ENCODE data around the gene FNDC5. TPM values are rescaled to one million over a fixed set of nuclear protein-coding genes. Genes with fewer than 3 reads are reported as not detected.

The FNDC5 gene
- polyA plus RNA-seq, 1 donor (not counting 4 experiments of a cell fraction or from before 2014, with no cell fraction given): not detected

- Histone ChIP-seq H3K27ac (ENCODE audit: control insufficient read depth, insufficient read depth, low read length) (no peak overlapping the region), H3K4me2 (ENCODE audit: control insufficient read depth, extremely low read depth, insufficient read depth, low read depth, low read length) (no peak overlapping the region), H3K4me1 (ENCODE audit: control insufficient read depth, extremely low read depth, insufficient read depth, low read length) (no peaks in the 10 kb centered on the region), H3K79me2 (ENCODE audit: control insufficient read depth, insufficient read depth, low read length) (no peaks in the 10 kb centered on the region), H3K4me3 (ENCODE audit: control insufficient read depth in 2 of 3, extremely low read depth in 1 of 3, insufficient read depth in 2 of 3, low read depth in 1 of 3, low read length in 3 of 3) (no peak overlapping the region), H3K9ac (ENCODE audit: control insufficient read depth, extremely low read depth, insufficient read depth, low read length) (no peak overlapping the region), H2AFZ (ENCODE audit: control insufficient read depth, low read length) (no peak overlapping the region), H3K36me3 (ENCODE audit: control insufficient read depth in 2 of 2, extremely low read depth in 1 of 2, insufficient read depth in 2 of 2, low read length in 2 of 2) (no peaks in the 10 kb centered on the region), H4K20me1 (ENCODE audit: control insufficient read depth, extremely low read depth, insufficient read depth, low read length) (no peaks in the 10 kb centered on the region), H3K9me1 (ENCODE audit: control insufficient read depth, extremely low read depth, insufficient read depth, low read length) (no peaks in the 10 kb centered on the region), H3K9me3 (ENCODE audit: control insufficient read depth, low read depth, low read length) (no peaks in the 10 kb centered on the region), H3K27me3 (ENCODE audit: control insufficient read depth, extremely low read depth, insufficient read depth, low read length) (peaks cover 7% of the 10 kb centered on the region)
- dilution Hi-C loops (cut with MboI; ENCODE audit: extremely low pct_ligation_motif_present, low sequenced_read_pairs): no loop called here
- DNase-seq (ENCODE audit: low read depth, low spot score) (no peak), FAIRE-seq (no peak)
- TF ChIP-seq CTCF (optimal IDR thresholded peaks at IDR 0.05 in 1 of 3, IDR thresholded peaks at IDR 0.05 in 1 of 3, conservative IDR thresholded peaks at IDR 0.05 in 1 of 3; ENCODE audit: extremely low read depth in 1 of 3, insufficient read depth in 2 of 3, low read length in 3 of 3) (peak; percentile 88 to 99 (median 96)), EZH2 (IDR thresholded peaks at IDR 0.05; ENCODE audit: low read length) (no peak)
Measured at GRCh38 chr1:32876341-32877210, 5.9 kb upstream of the FNDC5 start.

- no peak overlapping the region for H3K9ac ChIP-seq (ENCODE audit: control insufficient read depth, extremely low read depth, insufficient read depth, low read length)
- dilution Hi-C loops (cut with MboI; ENCODE audit: extremely low pct_ligation_motif_present, low sequenced_read_pairs): no loop called here
- H3K4me1 ChIP-seq (ENCODE audit: control insufficient read depth, extremely low read depth, insufficient read depth, low read length): no peaks in the 10 kb centered on the region
- no peak for DNase-seq (ENCODE audit: low read depth, low spot score)
- no peaks in the 10 kb centered on the region for H3K79me2 ChIP-seq (ENCODE audit: control insufficient read depth, insufficient read depth, low read length)
- no peaks in the 10 kb centered on the region for H3K9me3 ChIP-seq (ENCODE audit: control insufficient read depth, low read depth, low read length)
- H3K27me3 ChIP-seq (ENCODE audit: control insufficient read depth, extremely low read depth, insufficient read depth, low read length): peaks cover 19% of the 10 kb centered on the region
- H3K9me1 ChIP-seq (ENCODE audit: control insufficient read depth, extremely low read depth, insufficient read depth, low read length): no peaks in the 10 kb centered on the region
- no peaks in the 10 kb centered on the region for H4K20me1 ChIP-seq (ENCODE audit: control insufficient read depth, extremely low read depth, insufficient read depth, low read length)
- H3K36me3 ChIP-seq (ENCODE audit: control insufficient read depth in 2 of 2, extremely low read depth in 1 of 2, insufficient read depth in 2 of 2, low read length in 2 of 2): no peaks in the 10 kb centered on the region
- H3K4me3 ChIP-seq (ENCODE audit: control insufficient read depth in 2 of 3, extremely low read depth in 1 of 3, insufficient read depth in 2 of 3, low read depth in 1 of 3, low read length in 3 of 3): no peak overlapping the region
- no peak overlapping the region for H3K27ac ChIP-seq (ENCODE audit: control insufficient read depth, insufficient read depth, low read length)
- no peak for TF ChIP-seq EZH2 (IDR thresholded peaks at IDR 0.05; ENCODE audit: low read length)
- no peak for TF ChIP-seq CTCF (optimal IDR thresholded peaks at IDR 0.05 in 1 of 3, IDR thresholded peaks at IDR 0.05 in 1 of 3, conservative IDR thresholded peaks at IDR 0.05 in 1 of 3; ENCODE audit: extremely low read depth in 1 of 3, insufficient read depth in 2 of 3, low read length in 3 of 3)
- no peak overlapping the region for H2AFZ ChIP-seq (ENCODE audit: control insufficient read depth, low read length)
- FAIRE-seq: no peak
- no peak overlapping the region for H3K4me2 ChIP-seq (ENCODE audit: control insufficient read depth, extremely low read depth, insufficient read depth, low read depth, low read length)
Measured at GRCh38 chr1:32874860-32875752, 4.4 kb upstream of the FNDC5 start.

Data from keratinocyte (primary cell).